GM11168 (cell line): ENCODE data around the gene CAMTA1.

Source experiments
- in situ Hi-C: fragments of 300-500 bp; cut with MboI; formaldehyde crosslinking; loops from one replicate; pipeline ENCODE4 v1.12.0; 2022; ENCODE audit warnings: low sequenced_read_pairs; ENCODE audit not compliant: unreplicated experiment

Gene CAMTA1

GRCh38 chr1:7531562-7532340 lies 746.5 kb downstream of the CAMTA1 start:
- in situ Hi-C loops, result no loop called here

- in situ Hi-C loops, result no loop called here
Observed at GRCh38 chr1:7533006-7533405, 747.8 kb downstream of the CAMTA1 start.

- in situ Hi-C loops, result no loop called here
Observed at GRCh38 chr1:7534061-7534825, 749.0 kb downstream of the CAMTA1 start.

- in situ Hi-C loops, result no loop called here
Observed at GRCh38 chr1:7535016-7535415, 749.8 kb downstream of the CAMTA1 start.

- in situ Hi-C loops, result no loop called here
Observed at GRCh38 chr1:7535934-7536878, 751.0 kb downstream of the CAMTA1 start.

- in situ Hi-C loops, result no loop called here
Observed at GRCh38 chr1:7536891-7537591, 751.8 kb downstream of the CAMTA1 start.

- in situ Hi-C loops, result no loop called here
Observed at GRCh38 chr1:7538033-7538432, 752.8 kb downstream of the CAMTA1 start.

- in situ Hi-C loops, result no loop called here
Observed at GRCh38 chr1:7538849-7539768, 753.9 kb downstream of the CAMTA1 start.

- in situ Hi-C loops, result no loop called here
Observed at GRCh38 chr1:7539769-7540175, 754.5 kb downstream of the CAMTA1 start.

- in situ Hi-C loops, result no loop called here
Observed at GRCh38 chr1:7540816-7541215, 755.6 kb downstream of the CAMTA1 start.

- in situ Hi-C loops, result no loop called here
Observed at GRCh38 chr1:7541629-7542028, 756.4 kb downstream of the CAMTA1 start.

- in situ Hi-C loops, result no loop called here
Observed at GRCh38 chr1:7543718-7544090, 758.5 kb downstream of the CAMTA1 start.

GRCh38 chr1:7549277-7550161 lies 764.3 kb downstream of the CAMTA1 start:
- in situ Hi-C loops, result no loop called here

- in situ Hi-C loops, result no loop called here
Observed at GRCh38 chr1:7550261-7550865, 765.1 kb downstream of the CAMTA1 start.

- in situ Hi-C loops, result no loop called here
Observed at GRCh38 chr1:7550981-7551380, 765.7 kb downstream of the CAMTA1 start.

GRCh38 chr1:7551442-7551841 lies 766.2 kb downstream of the CAMTA1 start:
- in situ Hi-C loops, result no loop called here

- in situ Hi-C loops, result no loop called here
Observed at GRCh38 chr1:7552402-7552801, 767.1 kb downstream of the CAMTA1 start.
